Brain pericyte (primary cell): ENCODE results near the gene PKIG.
"Not testable (repeated sequence)": the region's sequence is repeated elsewhere in the genome, so short reads cannot be mapped to it uniquely, and the experiment has no call there.

Experiments
- DNase-seq: peaks from one replicate; pipeline ENCODE4 v3.0.0-alpha.2; 2012; ENCODE audit warnings: low read depth, low spot score

The PKIG gene

DNA sequence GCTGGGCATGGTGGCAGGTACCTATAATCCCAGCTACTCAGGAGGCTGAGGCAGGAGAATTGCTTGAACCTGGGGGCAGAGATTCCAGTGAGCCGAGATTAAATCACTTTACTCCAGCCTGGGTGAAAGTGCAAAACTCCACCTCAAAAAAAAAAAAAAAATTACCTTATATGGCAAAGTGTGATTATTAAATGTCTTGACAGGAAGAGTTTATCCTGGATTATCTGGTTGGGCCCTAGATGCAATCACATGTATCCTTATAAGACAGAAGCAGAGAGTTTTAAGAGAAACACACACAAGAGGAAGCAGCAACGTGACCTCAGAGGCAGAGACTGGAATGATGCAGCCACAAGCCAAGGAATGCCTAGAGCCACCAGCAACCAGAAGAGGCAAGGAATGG is 58.1 kb downstream of the PKIG start:
- no peak for DNase-seq

- no peak for DNase-seq
These were observed 58.9 kb downstream of the PKIG start for GRCh38 chr20:44641325-44641724.

DNA sequence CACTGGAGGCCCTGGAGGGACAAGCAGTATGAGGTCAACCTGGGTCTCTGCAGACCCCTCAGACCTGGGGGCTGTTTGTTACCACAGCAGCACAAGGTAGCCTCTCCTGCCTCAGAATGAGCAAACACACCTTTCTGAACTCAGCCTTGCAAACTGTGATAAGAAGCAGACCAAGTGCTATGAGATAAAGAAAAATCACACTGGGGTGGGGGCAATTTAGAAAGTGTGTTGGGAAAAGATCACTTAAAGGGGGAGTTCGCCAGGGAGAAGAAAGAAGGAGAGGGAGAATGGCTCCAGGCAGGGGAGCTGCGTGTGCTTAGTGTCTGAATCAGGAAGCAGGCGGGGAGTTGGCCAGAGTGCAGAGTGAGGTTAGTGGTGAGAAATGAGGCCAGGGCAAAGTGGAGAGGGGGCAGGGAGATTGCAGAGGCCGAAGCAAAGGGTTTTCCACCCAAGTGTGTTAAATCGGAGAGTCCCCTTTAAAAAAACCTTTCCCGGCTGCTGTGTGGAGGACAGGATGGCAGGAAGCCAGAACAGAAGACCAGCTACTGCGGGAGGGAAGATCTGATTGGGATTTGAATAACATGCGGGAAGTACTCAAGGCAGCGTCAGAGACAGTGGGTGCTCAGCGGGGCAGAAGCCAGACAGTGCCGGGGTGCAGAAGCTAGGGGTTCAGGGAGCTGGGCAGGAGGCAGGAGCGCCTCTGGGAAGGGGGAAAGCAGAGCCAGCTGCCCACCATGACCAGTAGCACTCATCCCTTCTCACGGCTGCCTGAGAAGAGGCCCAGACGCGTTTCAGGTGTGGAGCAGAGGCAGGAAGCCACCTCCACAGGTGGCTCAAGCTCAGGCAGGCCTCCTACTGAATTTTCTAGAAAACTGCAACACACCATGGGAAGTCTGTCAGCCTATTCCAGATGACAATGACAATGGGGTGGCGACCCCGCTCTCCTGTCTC is 60.1 kb downstream of the PKIG start:
- DNase-seq: peak; percentile 76

DNA sequence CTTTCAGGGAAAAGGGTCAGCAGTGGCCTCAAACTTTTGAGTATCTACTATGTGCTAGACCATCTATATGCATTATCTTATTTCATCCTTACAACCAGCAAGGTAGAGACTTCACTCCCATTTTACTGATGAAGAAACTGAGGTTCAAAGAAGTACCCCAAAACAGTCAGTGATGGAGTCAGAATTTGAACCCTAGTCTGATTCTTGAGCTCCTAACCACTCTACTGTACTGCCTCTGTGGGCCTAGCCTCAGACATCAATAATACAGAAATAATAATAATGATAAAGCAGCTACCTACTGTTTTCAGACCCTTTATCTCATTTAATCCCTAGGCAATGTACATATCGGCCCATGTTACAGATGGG is 60.8 kb downstream of the PKIG start:
- DNase-seq: no peak

DNA sequence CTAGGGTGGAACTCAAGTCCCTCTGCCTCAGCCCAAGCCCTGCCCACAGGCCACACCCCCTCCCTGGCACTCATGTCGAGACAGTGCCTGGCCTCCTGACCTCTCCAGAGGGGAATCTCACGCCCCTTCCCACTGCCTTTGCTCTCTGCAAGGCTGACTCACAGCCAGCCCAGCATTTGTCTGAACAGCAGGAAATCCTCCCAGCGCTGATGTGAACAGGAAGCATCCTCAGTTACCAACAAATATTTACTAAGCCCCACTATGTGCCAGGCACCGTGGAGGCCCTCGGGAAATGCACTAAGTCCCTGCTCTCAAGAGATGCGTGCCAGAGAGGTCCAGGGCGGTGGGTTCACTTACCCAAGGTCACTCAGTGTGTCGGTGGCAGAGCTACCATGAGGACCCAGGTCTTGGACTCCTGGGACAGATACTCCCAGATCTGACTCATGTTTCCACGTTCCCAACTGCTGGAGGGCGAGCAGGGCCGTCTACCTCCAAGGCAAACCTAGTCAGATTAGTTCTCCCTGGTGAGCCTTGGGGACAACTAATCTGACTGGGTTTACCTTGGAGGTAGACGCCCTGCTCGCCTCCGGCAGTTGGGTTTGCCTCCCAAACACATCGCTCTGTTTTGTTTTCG is 61.3 kb downstream of the PKIG start:
- peak; percentile 94 for DNase-seq

DNA sequence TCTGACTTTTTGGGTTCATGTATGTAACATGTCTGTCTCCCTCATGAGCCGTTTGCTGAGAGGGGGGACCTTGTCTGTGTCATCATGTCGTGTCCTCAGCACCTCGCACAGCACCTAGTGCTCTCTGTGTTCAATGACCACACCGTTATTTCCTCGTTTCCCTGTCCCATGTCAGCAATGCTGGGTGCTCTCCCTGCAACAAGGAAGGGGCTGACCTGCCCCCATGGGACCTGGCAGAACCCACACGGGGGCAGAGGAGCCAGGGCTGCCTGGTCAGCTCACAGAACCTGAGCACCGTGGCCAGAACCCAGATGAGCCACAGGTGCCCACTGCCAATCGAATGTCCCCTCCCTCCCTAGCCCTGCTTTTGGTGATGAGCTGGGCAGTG is 61.8 kb downstream of the PKIG start:
- DNase-seq: no peak

DNA sequence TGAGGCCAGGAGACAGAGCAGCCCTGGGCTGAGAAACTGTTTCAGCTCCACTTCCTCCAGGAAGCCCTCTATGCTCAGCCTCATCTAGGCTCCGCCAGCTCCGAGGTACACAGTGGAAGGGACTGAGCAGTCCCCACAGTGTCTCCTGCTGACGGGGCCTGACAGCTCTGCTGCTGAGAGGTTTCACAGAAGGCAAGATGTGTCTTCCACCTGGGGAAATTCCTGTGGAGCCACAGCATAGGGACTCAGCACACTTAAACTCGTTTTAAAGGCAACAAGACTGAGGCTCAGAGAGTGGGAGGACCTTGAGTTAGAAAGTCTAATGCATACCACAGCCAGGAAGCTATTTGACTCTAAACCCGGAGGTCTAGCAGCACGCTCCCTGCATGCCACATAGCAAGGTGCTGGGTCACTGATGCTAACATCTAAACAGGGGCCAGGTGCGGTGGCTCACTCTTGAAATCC is 62.3 kb downstream of the PKIG start:
- no peak for DNase-seq

DNA sequence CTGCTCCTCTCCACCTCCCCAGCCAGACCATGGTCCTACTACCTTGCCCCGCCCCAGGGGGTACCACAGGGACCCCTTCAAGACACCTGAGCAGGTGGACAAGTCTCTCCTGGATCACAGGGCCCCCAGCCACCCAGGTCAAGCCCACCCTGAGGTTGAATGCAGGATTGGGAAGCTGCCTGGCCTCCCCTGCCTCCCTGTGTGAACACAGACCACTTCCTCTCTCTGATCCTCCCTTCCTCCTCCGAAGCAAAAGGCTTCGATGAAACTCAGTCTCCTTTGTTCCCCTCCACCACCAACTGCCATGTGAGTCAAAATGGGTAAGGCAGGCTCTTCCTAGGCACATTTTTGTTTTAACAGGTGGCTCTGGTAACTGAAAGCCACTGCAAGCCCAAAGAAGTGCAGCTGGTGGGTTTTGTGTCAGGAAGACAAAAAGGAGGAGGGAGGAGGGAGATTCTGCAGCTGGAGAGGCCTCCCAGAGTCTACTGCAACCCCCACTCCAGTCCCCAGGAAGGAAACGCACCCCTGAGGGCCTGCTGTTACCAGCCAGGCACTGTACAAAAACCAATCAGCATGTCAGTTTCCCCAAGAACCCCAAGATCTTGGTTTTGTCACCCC is 63.8 kb downstream of the PKIG start:
- peak; percentile 54 for DNase-seq

- DNase-seq: no peak
These were observed 64.4 kb downstream of the PKIG start for GRCh38 chr20:44646641-44647274.

DNA sequence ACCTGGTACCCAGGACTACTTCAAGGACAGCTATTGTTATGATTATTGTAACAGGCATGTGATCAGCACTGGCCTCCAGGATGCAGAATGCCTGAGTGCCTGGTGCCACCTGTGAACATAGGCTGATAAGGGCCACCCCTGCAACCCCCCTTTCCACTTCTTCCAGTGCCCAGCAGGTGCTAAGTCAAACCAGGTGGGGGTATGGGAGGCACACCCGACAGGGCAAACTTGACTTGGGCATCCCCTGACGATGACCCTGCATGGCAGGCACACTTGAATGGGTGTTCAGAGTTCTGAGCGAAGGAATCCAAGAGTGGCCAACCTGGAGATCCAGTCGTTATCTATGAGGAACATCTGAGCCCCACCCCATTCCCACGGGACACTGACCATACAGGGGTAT is 65.7 kb downstream of the PKIG start:
- DNase-seq: no peak

- no peak for DNase-seq
These were observed 66.2 kb downstream of the PKIG start for GRCh38 chr20:44648579-44648978.

DNA sequence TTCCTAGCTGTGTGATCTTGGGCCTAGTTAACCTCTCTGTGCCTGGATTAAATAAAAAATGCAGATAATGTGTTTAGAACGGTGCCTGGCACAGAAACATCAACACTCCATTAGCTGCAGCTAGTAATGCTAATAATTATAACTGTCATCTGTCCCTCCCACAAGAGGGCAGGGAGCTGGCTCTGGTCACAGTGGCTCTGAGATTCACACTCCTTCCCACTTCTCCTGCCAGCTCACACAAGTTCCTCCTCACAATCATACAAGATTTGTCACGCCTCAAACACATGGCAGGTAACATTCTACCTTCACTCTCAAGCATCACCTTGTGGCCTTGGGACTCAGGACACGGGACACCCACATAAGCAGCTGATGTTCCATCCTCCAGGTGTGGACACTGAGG is 66.7 kb downstream of the PKIG start:
- no peak for DNase-seq

GRCh38 chr20:44649976-44650375 is 67.6 kb downstream of the PKIG start:
- DNase-seq: no peak

DNA sequence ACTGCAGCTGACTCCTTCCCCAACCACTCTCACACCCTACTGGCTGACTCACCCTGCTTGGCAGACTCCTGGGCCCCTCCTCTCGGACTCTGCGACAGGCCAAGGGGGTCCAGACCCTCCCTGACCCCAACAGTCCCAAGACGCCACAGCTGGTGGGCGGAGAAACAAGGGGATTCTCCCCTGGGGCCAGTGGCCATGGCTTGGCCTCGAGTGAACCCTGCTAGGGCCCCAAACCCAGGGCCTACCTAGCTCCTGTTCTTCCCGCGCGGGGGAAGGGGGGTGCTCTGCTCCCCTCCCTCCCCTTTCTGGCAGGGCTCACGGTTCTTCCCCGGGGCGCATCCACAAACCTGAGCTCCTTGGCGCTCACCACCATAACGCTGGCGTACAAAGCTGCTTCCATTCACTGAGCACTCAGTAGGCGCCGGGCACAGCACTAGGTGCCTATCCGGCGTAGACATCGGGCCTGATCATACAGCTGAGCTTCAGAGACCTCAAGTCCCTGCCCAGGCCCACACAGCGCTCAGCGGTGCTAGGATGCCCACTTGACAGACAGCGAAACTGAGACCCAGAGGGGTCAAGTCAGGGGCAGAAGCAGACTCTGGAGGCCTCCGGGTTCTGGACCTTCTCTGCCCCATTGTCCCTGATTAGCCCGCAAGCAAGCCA is 68.5 kb downstream of the PKIG start:
- no peak for DNase-seq

DNA sequence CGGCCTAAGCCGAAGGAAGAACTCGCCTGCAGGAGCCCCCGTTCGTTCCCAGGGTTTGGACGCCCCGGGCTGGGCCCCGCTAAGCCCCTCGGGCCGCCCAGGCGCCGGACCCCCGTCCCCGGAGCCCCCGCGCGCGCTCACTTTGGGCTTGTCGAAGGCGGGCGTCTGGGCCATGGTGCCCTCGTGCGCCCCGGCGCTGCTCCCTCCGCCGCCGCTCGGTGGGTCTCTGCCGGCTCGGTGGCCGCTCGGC is 69.0 kb downstream of the PKIG start:
- DNase-seq: no peak

GRCh38 chr20:44651684-44652423 is 69.5 kb downstream of the PKIG start, which contains the start of gene ADA:
Gene ADA (minus strand): TSS chr20:44651699. CDS start chr20:44651607, 92 bp downstream.
- DNase-seq: no peak

GRCh38 chr20:44653546-44653945 is 71.2 kb downstream of the PKIG start:
- no peak for DNase-seq

GRCh38 chr20:44654210-44654609 is 71.8 kb downstream of the PKIG start:
- not testable (repeated sequence) for DNase-seq

DNA sequence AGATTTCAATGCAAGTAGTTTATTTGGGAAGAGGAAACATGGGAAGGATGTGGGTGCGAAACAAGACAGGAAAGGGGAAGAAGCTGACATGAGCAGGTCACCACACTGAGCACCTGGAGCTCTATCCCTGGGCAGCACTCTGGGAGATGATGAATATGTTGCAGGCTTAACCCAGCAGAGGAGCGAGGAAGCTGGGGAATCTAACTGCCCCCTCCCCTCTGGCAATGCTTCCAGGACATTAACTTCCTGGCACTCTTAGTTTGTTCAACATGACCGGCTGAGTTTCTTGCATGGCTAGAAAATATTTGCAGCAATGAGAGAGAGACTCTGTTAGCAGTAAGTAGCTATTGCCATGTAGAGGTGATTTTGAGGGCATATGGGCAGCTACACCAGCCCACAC is 74.1 kb downstream of the PKIG start:
- no peak for DNase-seq

GRCh38 chr20:44657875-44658274 is 75.5 kb downstream of the PKIG start:
- DNase-seq: no peak

- DNase-seq: no peak
These were observed 76.4 kb downstream of the PKIG start for GRCh38 chr20:44658810-44659209.
